HG03521 (cell line): Measurements from ENCODE around the gene CDH4.

Experiments
- ATAC-seq: cut with Tn5 transposase; IDR thresholded peaks from one replicate; pipeline ENCODE4 v1.9.1; 2021; ENCODE audit warnings: mild to moderate bottlenecking, moderate library complexity; ENCODE audit not compliant: unreplicated experiment

The CDH4 gene

DNA sequence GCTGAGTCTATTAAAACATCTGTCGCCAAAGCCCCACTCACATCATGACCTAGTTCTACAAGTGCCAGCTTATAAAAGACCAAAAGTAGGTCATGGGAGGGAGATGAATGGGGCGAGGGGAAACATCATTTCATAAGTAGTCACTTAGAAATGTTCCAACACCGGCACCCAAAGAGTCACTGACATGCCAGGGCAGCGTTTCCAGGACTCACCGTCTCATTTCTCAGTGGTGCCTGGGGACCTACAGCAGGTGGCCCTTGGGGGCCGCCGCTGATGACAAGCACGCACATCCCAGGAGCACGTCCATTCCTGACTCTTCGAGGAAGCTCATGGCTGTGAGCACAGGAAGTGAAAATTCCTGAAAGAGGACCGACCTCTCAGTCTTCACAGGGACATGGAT, 260.4 kb downstream of the CDH4 start:
- no peak for ATAC-seq

DNA sequence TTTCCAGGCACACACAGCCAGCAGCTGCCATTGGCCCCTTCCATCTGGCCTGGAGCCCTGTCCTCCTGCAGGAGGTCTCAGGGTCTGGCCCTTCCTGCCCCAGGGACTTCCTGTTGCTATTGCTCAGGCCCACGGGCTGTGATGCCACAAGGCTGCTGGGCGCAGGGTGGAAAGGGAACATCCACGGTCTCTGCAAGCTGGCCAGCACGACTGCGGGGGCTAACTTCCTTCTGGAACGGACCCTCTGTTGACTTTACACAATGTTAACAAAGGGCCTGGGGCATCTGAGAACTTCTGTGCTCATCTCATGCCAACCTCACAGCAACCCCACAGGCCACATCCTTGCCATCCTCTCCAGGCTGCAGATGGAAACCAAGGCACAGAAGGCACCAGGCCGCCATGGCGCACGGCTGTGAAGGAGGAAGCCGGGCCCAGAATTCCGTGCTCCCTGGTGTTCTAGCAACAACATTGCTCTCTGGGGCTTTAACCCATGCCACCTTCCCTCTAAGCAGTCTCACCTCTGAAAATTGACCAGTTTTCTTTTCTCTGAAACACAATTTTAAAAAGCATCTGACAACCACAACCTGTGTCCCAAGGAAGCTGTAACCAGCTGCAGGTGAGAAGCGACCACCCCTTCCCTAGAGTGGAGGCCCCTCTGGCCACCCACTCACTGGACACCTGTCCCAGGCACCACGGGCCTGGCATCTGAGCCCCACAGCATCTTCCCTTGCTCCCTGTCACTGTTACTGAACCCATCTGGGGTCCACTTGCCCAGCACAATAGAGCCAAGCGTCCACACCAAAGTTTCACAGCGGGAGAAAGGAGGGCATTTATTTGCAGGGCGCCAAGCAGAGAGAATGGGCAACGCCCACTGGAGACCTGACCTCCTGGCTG, 261.3 kb downstream of the CDH4 start:
- ATAC-seq = no peak

DNA sequence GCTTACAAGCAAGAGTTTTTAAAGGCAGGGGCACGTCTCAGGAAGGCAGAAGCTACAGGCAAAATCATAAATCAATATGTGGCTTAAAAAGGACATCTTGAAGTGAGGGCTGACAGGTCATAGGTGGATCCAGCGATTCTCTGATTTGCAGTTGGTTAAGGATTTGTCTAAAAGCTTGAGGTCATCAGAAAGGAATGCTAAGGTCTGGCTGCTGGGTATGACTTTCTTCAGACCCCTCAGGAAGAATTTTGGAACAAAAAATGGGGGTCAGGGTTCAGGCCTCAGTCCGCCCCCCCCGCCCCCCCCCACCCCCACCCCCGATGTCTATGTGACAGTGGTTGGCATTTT, 261.9 kb downstream of the CDH4 start:
- ATAC-seq = no peak

DNA sequence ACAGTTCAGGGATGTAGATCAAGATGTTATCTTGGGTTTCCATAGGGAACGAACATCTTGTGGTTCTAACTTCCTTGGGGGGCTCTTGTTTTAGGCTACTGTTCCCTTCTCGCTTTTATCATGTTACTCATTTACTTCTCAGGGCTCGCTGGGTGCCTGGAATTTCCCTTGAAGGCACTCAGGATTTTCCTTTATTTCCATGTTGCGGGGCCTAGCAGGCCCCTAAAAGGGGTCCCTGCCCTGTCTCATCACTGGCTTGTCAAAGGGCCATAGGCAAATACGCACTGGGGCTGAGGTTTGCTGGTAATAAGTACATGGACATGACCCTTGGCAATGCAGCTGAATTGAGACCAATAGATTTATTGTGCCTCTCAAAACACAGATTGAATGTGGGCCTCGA, 262.3 kb downstream of the CDH4 start:
- ATAC-seq = no peak

DNA sequence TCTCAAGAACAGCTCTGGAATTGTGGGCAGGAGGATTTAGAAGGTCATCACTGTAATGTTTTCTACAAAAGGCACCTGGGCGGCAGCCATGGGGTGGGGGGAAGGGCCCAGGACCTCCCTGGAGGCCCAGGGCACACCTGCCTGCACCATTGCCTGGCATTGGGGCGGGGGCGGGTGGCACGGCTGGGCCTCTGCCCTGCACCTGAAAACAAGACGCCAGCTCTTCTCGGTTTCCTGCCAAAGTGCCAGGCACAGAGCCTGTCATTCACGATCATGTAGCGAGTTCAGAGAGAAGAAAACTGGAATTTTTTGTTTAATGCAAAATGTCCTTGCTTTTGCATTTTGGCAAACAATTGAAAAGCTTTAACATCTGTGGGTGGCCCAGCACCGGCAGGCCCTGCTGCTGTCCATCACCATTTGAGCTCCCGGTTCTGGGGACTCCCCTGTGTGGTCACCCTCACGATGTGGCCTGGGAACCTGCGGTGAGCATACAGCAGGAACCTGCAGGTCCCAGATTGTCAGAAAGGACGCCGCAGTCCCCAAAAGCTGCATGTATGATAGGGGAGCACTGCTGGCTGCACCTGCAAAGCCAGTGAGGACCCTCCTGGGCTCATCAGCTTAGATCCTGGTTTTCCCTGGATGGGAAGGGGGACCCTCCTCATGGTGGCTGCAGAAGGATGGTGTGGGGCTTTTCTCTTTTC, 262.9 kb downstream of the CDH4 start:
- no peak for ATAC-seq

DNA sequence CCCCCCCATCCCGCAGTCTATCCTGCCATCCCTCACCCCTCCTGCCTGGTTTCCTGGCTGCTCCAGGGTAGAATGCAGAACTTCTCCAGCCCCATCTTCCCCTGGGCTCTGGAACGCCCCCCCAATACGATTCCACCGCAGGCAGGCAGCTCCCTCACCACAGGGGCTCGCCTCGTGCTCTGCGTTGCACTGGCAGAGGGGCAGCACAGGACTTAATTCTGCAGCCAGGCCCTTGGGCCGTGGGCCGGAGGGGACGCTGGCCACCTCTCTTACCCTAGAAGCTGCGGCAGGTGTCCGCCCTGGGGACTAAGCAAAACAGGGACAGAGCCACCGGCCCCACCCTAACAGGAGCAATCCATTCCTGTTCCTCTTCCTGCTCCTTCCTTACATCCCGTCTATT, 263.9 kb downstream of the CDH4 start:
- no peak for ATAC-seq

DNA sequence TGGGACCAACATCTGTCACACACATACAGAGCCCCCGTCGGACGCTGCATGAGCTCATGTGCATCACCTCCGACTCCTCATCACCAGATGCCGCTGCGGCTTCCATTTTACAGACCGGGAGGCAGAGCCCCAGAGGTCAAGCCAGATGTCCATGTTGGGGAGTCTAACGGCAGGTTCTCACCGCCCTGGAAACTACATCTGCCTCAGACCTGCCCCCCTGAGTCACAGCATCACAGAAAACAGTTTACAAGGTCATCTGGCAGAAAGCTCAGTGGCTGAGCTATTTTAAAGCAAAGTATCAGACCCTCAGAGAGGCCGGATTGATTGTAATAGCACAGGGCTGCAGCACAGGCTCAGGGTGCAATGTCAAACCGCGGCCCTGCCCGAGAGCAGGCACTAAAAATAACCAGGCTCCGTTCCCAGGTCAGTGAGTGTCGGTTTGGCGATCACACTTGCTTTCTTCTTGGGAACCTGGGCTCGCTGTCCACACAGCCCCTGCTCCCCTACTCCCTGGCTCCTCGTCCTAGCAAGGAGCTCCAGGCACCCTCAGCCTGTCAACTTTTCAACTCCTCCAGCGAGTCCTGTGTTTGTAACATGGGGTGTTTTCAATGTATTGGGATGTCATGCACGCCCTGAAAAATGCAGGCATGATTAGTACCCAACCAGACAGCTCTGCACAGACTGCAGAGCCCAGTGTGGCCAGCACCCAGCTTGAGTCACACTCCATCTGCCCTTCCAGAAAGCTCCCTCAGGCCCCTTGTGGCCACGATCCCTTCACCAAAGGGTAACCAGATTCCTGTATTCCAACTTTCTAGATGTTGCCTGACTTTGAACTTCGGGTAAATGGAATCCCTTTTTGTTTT, 264.5 kb downstream of the CDH4 start:
- no peak for ATAC-seq

DNA sequence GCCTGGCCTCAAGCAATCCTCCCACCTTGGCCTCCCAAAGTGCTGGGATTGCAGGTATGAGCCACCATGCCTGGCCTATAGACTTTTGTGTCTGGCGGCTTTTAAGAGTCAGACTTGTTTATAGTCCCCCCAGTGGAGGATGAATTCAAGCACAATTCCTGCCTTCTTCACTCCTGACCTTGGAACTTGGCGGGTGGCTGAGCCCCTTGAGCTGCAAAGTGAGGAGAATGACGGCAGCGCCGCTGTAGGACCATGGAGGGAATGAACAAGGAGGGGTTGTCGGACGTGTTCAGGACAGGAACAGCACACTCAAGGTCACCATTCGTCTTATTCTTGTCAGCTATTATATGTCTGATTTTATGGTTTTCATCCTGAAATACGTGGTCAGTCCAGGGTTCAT, 265.4 kb downstream of the CDH4 start:
- no peak for ATAC-seq

DNA sequence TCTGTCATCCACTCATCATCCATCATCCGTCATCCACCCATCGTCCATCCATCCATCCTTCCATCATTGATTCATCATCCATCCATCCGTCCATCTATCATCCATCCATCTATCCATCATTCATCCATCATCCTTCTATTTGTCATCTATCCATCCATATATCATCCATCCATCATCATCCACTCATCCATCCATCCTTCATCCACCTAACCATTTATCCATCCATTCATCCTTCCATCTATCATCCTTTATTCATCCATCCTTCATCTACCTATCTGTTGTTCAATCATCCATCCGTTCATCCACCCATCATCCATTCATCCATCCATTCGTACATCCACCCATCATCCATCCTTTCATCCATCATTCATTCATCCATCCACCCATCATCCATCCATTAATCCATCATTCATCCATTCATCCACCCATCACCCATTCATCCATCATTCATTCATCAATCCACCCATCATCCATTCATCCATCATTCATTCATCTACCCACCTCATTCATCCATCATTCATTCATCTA, 266.4 kb downstream of the CDH4 start:
- no peak for ATAC-seq

DNA sequence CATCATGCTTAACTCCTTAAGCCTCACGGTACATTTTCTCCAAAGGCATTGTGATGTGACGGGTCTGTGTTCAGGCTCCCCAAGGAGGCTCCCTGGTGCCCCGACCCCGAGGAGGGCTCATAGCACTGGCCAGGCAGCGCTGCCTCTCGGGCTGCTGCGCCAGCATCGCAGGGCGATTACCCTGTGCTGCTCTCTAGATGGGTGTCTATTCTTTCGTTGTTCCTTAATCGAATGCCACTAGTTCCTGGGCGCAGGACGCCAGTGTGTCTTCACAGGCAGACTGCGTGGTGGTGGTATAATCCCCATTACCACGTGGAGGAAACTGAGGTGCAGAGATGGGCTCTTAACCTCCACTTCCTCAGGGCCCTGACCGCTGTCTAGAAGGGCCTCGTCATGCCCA, 267.4 kb downstream of the CDH4 start:
- no peak for ATAC-seq

DNA sequence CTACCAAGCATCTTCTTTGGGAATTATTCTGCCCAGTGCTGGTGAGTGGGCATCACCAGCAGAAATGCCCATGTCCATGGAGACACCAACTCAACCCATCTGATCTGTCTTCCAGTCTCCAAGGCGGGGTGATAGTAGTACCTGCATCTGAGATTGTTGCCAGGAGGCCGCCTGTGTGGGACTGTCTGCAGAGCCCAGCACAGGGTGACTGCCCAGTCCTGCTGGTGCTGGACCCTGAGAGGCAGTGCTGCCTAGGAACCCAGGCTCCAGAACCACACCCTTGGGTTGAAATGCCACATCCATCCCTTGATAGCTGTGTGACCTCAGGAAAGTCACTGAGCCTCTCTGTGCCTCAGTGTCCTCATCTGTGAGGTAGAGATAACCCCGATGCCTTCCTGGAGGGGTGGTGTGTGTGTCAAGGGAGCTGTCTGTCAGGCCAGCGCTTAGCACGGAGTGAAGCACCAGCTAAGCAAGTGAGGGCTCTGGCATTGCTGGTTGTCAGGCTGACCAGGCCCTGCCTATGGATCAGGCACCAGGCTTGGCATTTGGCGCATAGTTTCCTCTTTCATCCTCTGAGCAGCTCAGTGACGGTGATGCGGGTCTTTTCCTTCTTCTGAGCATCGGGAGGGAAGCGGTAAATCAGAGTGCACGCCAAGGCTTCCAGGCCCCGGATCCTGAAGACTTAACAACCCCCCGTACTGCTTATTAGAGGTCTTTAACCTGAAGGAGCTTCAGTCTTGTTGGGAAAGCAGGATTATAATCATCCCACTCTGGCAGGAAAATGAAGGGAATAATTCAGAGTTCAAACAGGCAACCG, 268.2 kb downstream of the CDH4 start:
- ATAC-seq = no peak

DNA sequence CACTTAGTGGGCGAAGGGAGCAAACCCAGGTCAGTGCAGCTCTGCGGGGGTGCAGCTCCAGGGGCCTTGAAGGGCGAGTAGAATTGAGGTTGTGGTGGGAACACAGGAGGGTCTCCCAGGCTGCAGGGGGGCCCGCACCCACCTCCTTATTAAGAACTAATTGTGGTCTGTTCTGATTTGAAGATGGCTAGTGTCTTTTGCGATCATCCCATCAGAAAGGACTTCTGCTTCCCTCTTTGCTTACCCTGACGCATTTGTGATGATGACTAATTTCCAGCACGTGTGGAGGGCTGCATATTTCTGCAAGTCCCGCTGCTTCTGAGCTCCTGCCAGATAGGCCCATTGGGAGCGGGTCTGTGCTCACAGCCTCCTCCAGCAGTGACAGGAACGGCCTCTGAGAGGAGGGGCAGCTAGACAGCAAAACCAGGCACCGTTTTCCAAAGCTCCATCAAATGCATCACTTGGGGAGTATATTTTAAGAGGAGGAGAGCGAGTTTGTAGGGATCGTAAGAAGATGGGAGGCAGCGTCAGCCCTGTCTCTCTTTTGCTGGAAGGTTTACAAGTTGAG, 268.9 kb downstream of the CDH4 start:
- no peak for ATAC-seq

DNA sequence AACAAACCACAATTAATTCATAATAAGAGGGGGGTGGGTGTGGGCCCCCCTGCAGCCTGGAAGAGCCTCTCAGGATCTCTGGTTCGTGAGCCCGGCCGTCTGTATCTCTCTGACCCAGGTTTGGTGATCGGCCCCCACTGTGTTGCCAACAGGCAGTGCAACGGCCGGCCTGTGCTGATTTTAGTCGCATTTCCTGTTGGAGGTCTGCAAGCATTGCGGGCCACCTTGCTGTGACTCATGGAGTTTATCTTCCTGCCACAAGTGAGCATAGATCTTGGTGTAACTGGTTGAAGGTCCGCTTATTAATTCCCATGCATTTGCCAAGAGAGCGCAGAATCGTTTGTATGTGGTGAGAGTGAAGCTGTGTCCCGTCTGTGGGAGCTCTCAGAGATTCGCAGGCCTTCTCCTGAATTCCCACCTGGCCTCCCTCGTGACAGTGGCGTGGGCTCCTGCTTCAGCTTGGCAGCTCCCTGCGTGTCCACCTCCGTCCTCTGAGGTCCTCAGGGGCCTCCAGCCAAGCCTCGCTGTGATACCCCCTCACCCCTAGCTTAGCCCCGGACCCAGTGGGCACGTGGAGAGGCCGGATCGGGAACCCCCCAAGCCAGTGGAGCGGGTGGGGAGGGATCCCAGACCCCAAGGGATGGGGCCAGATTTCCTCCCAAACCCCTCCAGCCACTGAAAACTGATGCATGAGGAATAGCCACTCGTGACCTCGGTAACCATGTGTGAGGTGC, 269.8 kb downstream of the CDH4 start:
- ATAC-seq = no peak

DNA sequence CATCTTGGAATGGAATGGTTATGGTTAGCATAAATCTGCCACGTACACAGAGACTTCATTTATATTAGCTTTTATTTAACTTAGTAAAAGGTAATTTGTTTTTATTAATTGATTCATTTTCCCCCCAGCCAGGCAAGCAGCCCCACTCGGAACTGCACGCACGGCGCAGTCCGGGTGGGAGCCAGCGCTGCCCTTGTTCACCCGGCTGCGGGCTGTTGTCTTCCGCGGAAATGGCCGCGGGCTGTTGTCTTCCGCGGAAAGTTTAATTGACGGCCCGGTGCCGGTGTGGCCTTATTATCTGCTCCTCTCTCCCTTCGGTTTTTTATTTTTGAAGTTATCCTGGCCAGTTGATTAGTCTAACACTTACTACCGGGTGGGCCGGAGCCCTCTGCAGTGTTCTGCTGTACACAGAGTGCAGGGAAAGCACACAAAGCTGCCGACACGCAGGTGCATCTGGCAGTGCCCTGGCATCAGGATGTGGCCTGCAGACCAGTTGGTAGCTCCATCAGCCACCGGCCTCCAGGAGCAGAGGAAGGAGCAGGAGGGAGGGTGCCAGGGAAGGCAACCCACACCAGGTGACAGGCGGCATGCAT, 270.5 kb downstream of the CDH4 start:
- ATAC-seq = no peak

DNA sequence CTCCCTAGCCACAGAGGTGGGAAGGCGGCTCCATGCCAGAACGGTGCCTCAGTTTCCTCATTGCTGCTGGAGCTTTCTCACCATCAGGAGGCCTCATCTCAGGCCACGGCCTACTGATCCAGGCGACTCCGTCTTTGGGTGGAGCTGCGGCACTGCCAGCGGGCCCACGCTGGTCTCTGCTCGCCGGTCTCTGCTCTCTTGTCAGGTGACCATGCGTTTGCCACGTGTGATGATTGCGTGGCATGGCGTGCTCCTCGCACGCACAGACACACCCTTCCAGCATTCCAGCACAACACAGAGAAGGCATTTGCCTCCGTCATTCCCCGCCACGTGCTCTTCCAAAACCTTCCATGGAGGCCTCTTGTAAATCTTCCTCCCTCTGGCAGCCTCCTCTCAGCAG, 271.1 kb downstream of the CDH4 start:
- no peak for ATAC-seq

DNA sequence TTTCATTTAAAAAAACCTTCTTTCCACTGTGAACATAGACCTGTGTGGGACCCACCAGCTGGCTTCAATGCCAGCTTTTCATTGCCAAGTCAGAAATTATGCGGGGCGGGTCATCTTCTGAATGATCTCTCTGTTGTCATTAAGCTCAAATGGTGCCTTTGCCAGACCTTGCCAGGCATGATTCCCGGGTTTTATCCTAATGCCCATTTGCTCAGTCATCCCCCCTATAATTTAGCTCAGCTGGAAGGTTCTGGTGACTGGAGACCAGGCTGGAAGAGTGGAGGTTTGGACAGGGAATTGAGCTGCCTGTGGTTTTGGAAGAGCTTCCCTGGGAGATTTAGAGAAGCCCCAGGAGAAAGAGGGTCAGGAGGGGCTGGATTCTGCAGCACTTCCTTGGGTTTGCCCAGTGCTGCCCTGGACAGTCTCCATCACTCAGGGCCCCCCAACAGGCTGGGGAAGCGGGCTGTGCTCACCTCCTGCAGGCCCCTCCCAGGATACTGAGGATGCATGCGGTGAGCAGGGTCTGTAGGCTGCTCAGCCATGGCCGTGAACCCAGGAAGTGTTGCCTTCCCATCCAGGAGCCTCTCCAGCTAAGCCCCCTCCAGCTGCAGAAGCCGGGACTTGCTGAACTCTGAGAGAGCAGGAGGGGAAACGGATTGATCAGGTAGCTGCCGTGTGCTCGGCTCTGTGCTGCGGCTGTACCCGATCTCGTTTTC, 273.0 kb downstream of the CDH4 start:
- ATAC-seq = no peak

DNA sequence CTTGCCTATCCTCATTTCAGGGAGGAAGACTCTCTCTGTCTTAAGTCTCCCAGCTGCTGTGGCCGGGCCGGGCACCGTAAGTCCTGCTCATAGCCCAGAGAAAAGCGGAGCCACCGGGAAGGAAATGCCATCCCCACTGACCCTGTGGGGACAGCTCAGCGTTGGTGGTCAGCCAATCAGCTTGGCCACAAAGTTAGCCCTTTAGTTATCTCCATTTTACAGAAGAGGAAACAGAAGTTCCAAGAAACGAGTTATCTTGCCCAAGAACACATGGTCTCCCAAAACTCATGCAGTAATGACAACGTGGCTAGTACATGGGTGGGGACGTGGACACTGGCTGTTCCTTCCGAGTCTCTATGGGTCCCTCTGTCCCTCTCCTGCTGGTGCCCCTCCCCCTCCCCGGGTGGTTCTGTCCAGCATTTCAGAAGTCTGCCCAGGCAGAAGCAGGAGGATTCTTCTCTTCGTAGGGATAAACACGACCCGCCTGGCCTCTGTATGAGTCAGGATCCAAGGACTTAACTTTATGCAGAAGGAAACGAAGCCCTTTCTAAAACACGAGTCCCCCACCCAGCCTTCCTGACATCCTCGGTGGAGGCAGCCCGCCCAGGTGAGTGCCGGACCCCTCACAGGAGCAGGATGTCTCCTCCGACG, 273.8 kb downstream of the CDH4 start:
- ATAC-seq = no peak

DNA sequence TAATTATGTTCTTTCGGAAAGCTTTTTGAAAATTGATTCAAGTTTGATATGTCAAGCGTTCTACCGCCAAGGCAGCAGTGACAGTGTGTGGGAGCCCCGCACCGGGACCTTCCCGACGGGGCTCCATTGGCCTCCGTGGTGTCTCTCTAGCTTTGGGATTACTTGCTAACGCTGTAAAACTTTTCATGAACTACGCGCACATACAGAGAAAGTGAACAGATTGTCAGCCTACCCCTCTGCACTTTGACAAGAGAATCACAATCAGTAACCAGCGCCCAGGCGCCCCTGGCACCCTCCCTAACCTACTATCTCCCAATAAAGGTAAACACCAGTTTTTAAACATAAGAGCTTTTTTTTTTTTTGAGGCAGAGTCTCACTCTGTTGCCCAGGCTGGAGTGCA, 274.8 kb downstream of the CDH4 start:
- no peak for ATAC-seq
